Right lobe of liver (tissue), 4 donors: ENCODE data around the gene SDK1.

Source experiments
- CTCF ChIP-seq, 4 donors: fragments of 200-600 bp in 3 of 4; fragments of 450-650 bp in 1 of 4; IDR thresholded peaks; one replicate each; pipeline versions ENCODE4 v1.5.1 to v1.8.0; 2016 to 2022; ENCODE audit warnings: antibody characterized with exemption in 4 of 4, mild to moderate bottlenecking in 2 of 4
- POLR2A ChIP-seq: fragments of 450-650 bp; IDR thresholded peaks from one replicate; pipeline ENCODE4 v1.6.1; 2017; ENCODE audit warnings: antibody characterized with exemption, mild to moderate bottlenecking
- donor health status: DM: no; HTN: no; CAD: no.
- donor health status: DM: no; HTN: no; CAD: no.
- donor health status: DM: no; HTN: yes; CAD: no.

- TF ChIP-seq POLR2A = no peak
- no peak for TF ChIP-seq CTCF (IDR thresholded peaks at IDR 0.05)
Measured at GRCh38 chr7:3431306-3431705, 130.3 kb downstream of the SDK1 start.
